ENCODE measurements around the gene EGFR.

GRCh38 chr7:55020466-55020871 lies 1.7 kb downstream of the EGFR start:
- TF ChIP-seq POLR2A (IDR thresholded peaks at IDR 0.05) (no peak), CTCF (IDR thresholded peaks at IDR 0.05) (no peak)

Data from uterus (tissue), 2 donors.